A549 treated with AZD9567 at 1 μM for 4 hours (cell line): ENCODE results near the gene TOMM7. TPM values are rescaled to one million over a fixed set of nuclear protein-coding genes. Genes with fewer than 3 reads are reported as not detected.

ENCODE experiments used
- total RNA-seq: library from RNA; stranded (reverse); fragments of 200-300 nt; extraction: Qiagen RNA extraction; gene quantifications from 5 replicates; pipeline ENCODE4 v1.2.3, GENCODE V29; 2022; ENCODE audit not compliant: insufficient read depth

Gene TOMM7
- 421 to 1,013 TPM (median 461 TPM) in 5 replicates for total RNA-seq

GRCh38 chr7:22822486-22823141 lies at the start of gene TOMM7:
Gene TOMM7, minus strand, starts transcription at chr7:22822849. Its CDS starts 70 bp downstream, at chr7:22822779.

Other genes starting within 250 kb of the TOMM7 start
- gene IL6, start 95.6 kb downstream of the TOMM7 start, total RNA-seq, result 0.94 to 1.7 TPM (median 1.4 TPM) in 4 of 5 replicates, not detected in the other
- 16.6 to 26.5 TPM (median 22.3 TPM) in 5 replicates for gene HYCC1, start 191.3 kb upstream of the TOMM7 start, total RNA-seq